Transverse colon (tissue), 4 donors: ENCODE measurements around the gene VPS13D.

Source experiments
- EP300 ChIP-seq: sonication (generic); formaldehyde crosslinking; IDR thresholded peaks from one replicate; pipeline ENCODE4 v1.6.1; 2017; ENCODE audit warnings: antibody characterized with exemption, low read depth
- POLR2A ChIP-seq: fragments of 450-650 bp; IDR thresholded peaks from one replicate; pipeline ENCODE4 v1.6.1; 2016; ENCODE audit warnings: antibody characterized with exemption, mild to moderate bottlenecking, moderate library complexity
- POLR2AphosphoS5 ChIP-seq, 3 donors: sonication (generic); formaldehyde crosslinking; IDR thresholded peaks; one replicate each; pipeline ENCODE4 v1.6.1; 2016; ENCODE audit warnings: antibody characterized with exemption in 3 of 3
- TF ChIP-seq, protein P1 (sequence below), 5 experiments: fragments of 200-600 bp in 3 of 5; fragments of 450-650 bp in 2 of 5; sonication (generic) in 3 of 5; IDR thresholded peaks; 1 replicate in 2 of 5; 2 replicates in 3 of 5; pipeline ENCODE4 v1.5.1; 2016 to 2017; ENCODE audit warnings: antibody characterized with exemption in 5 of 5, inconsistent platforms in 3 of 5, mild to moderate bottlenecking in 2 of 5, moderate library complexity in 1 of 5

DNA sequence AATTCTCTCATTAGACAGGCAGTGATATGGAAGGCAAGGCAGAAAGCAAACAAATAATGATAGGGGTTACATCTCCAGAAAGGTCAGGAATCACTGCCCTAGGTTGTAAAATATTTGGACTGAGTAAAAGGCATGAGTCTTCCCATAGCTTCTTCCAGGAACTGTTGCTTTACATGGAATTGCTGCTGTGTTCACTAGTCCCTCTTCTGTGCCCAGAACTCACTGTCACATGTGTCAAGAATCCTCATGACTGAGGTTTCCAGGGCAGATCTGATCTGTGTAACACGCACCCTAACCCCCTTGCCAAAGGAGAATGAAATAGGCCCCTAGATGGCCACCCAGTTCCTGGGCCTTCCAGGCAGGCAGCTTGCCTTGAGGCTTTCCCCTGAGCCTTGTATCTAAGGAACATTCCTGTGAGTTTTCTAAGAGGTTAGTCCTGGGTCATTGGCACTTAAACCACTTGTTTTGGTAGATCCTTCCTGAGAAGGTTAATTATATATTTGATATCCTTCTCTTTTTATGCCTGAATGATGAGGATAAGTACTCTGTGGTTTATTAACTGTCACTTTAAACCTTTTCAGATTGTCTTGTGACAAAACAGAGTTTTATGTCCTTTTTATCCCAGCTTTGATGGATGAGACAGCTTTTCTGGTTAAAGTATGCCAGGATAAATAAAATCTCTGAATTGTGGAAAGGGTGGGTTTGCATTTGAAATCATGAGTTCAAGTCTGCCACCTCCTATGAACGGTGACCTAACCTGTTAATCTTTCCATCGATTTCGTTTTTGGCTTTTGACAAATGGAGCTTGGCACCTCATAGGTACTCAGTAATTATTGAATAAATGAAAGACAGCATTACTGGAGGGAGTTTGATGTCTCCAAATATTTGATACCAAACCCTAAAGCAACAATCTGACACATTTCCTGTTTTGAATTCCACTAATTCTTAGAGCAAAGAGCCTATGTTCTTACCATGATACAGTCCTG lies 224.9 kb downstream of the VPS13D start:
- TF ChIP-seq POLR2AphosphoS5 (IDR thresholded peaks at IDR 0.05) (peak in 2 of 3 donors; percentile 15 to 21), POLR2A (no peak), EP300 (no peak)
- TF ChIP-seq, protein P1, sequence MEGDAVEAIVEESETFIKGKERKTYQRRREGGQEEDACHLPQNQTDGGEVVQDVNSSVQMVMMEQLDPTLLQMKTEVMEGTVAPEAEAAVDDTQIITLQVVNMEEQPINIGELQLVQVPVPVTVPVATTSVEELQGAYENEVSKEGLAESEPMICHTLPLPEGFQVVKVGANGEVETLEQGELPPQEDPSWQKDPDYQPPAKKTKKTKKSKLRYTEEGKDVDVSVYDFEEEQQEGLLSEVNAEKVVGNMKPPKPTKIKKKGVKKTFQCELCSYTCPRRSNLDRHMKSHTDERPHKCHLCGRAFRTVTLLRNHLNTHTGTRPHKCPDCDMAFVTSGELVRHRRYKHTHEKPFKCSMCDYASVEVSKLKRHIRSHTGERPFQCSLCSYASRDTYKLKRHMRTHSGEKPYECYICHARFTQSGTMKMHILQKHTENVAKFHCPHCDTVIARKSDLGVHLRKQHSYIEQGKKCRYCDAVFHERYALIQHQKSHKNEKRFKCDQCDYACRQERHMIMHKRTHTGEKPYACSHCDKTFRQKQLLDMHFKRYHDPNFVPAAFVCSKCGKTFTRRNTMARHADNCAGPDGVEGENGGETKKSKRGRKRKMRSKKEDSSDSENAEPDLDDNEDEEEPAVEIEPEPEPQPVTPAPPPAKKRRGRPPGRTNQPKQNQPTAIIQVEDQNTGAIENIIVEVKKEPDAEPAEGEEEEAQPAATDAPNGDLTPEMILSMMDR (IDR thresholded peaks at IDR 0.05): no peak
